Hindlimb muscle (tissue), 1 donor: Measurements from ENCODE around the gene INSYN2B. TPM values are rescaled to one million over a fixed set of nuclear protein-coding genes. Genes with fewer than 3 reads are reported as not detected.

Source experiments
- DNase-seq: peaks from one replicate; pipeline ENCODE4 v3.0.0-alpha.2; 2013
- polyA plus RNA-seq: library from polyadenylated mRNA; unstranded; fragments of 120-200 nt; gene quantifications from one replicate; pipeline ENCODE4 v1.2.1, GENCODE V29; 2013; ENCODE audit not compliant: insufficient read length

INSYN2B gene
- 0.19 TPM for polyA plus RNA-seq

- DNase-seq, result peak; percentile 67
These were observed at the start of gene INSYN2B for GRCh38 chr5:169980418-169981053. Gene INSYN2B (minus strand): TSS chr5:169980495. CDS start chr5:169883898, 96,597 bp downstream.

GRCh38 chr5:170028124-170028523 is 47.8 kb upstream of the INSYN2B start:
- no peak for DNase-seq

GRCh38 chr5:170025853-170026252 is 45.6 kb upstream of the INSYN2B start:
- DNase-seq, result no peak

- DNase-seq, result no peak
These were observed 41.2 kb upstream of the INSYN2B start for GRCh38 chr5:170021506-170021905.

GRCh38 chr5:170020423-170020822 is 40.1 kb upstream of the INSYN2B start:
- DNase-seq, result no peak

GRCh38 chr5:170012622-170013021 is 32.3 kb upstream of the INSYN2B start:
- DNase-seq, result no peak

GRCh38 chr5:170011751-170012150 is 31.5 kb upstream of the INSYN2B start:
- DNase-seq, result no peak

GRCh38 chr5:170010595-170010994 is 30.3 kb upstream of the INSYN2B start:
- DNase-seq, result no peak

- no peak for DNase-seq
These were observed 28.1 kb upstream of the INSYN2B start for GRCh38 chr5:170008376-170008775.

GRCh38 chr5:170006021-170006420 is 25.7 kb upstream of the INSYN2B start:
- DNase-seq, result no peak

GRCh38 chr5:170000155-170000554 is 19.9 kb upstream of the INSYN2B start:
- DNase-seq, result no peak

GRCh38 chr5:169999621-170000020 is 19.3 kb upstream of the INSYN2B start:
- DNase-seq, result no peak

- no peak for DNase-seq
These were observed 17.5 kb upstream of the INSYN2B start for GRCh38 chr5:169997798-169998197.

- DNase-seq, result peak; percentile 16
These were observed 13.1 kb upstream of the INSYN2B start for GRCh38 chr5:169993485-169993790.

- no peak for DNase-seq
These were observed 12.6 kb upstream of the INSYN2B start for GRCh38 chr5:169992789-169993484.

- no peak for DNase-seq
These were observed 11.0 kb upstream of the INSYN2B start for GRCh38 chr5:169991115-169991869.

- DNase-seq, result no peak
These were observed 9.1 kb upstream of the INSYN2B start for GRCh38 chr5:169989365-169989764.

- DNase-seq, result no peak
These were observed 8.7 kb upstream of the INSYN2B start for GRCh38 chr5:169988947-169989346.

GRCh38 chr5:169988206-169988605 is 7.9 kb upstream of the INSYN2B start:
- DNase-seq, result no peak

GRCh38 chr5:169979871-169980270 is 424 bp downstream of the INSYN2B start:
- no peak for DNase-seq

- no peak for DNase-seq
These were observed 1.6 kb downstream of the INSYN2B start for GRCh38 chr5:169978714-169979113.

- no peak for DNase-seq
These were observed 6.0 kb downstream of the INSYN2B start for GRCh38 chr5:169974121-169974770.

- DNase-seq, result no peak
These were observed 7.2 kb downstream of the INSYN2B start for GRCh38 chr5:169973056-169973455.
